Right cardiac atrium (tissue), 5 donors: ENCODE data around the gene PRIMA1. TPM values are rescaled to one million over a fixed set of nuclear protein-coding genes. Genes with fewer than 3 reads are reported as not detected.
A peak's percentile ranks its signal among the peaks of the same experiment; 100 is the strongest.

Source experiments
- ATAC-seq, 2 donors: fragments of 200-7000 bp; cut with Tn5 transposase; one replicate each; pipeline versions ENCODE4 v1.8.0 to v1.9.1; 2020; ENCODE audit warnings: moderate library complexity in 2 of 2, mild to moderate bottlenecking in 1 of 2
- DNase-seq, 3 donors: peaks; one replicate each; pipeline ENCODE4 v3.0.0-alpha.2; 2020
- H3K27ac ChIP-seq: one replicate; pipeline ENCODE4 v1.5.1; 2013; ENCODE audit warnings: mild to moderate bottlenecking, low read length, control low read depth, moderate library complexity
- H3K27me3 ChIP-seq: one replicate; pipeline ENCODE4 v1.6.1; 2013; ENCODE audit not compliant: control insufficient read depth, insufficient read depth
- H3K4me1 ChIP-seq: one replicate; pipeline ENCODE4 v1.6.1; 2013; ENCODE audit warnings: low read length; ENCODE audit not compliant: control insufficient read depth, insufficient read depth
- H3K4me3 ChIP-seq: one replicate; pipeline ENCODE4 v1.5.1; 2013; ENCODE audit warnings: low read length, control low read depth
- H3K9me3 ChIP-seq: one replicate; pipeline ENCODE4 v1.6.1; 2013; ENCODE audit warnings: low read length; ENCODE audit not compliant: control insufficient read depth
- WGBS: extraction: QIAGEN DNeasy Blood & Tissue Kit; methylation state at CpG from one replicate; pipeline ENCODE4 v1.1.7; 2013; 5-methylcytosine and 5-hydroxymethylcytosine counted together
- intact Hi-C, 4 donors: fragments of 100-400 bp; cut with DNase I; formaldehyde crosslinking; loops; one replicate each; pipeline versions ENCODE4 v1.11.0 to v1.14.0; 2022 to 2023
- polyA plus RNA-seq: library from polyadenylated mRNA; stranded (reverse); fragments of 200-250 nt; gene quantifications from one replicate; pipeline ENCODE4 v1.2.3, GENCODE V29; 2013
- total RNA-seq, 4 donors: library from RNA; stranded (reverse); fragmentation: NEBNext Ultra II Directional; extraction: Animal tissue kit (Norgen Biotek cat#: 25700); gene quantifications; one replicate each; pipeline ENCODE4 v1.2.1, GENCODE V29; 2021
- donor health status: healthy with polysubstance abuse.
- donor health status: DM: no; HTN: yes; CAD: no.
- donor health status: DM: no; HTN: no; CAD: no.
- donor health status: DM: no; HTN: yes; CAD: no; lungs with severe emphysema.
- donor health status: DM: yes; HTN: yes; CAD: no.

PRIMA1 gene
- total and polyA plus RNA-seq, 5 donors: 5.9 to 11.7 (median 8.8) TPM

DNA sequence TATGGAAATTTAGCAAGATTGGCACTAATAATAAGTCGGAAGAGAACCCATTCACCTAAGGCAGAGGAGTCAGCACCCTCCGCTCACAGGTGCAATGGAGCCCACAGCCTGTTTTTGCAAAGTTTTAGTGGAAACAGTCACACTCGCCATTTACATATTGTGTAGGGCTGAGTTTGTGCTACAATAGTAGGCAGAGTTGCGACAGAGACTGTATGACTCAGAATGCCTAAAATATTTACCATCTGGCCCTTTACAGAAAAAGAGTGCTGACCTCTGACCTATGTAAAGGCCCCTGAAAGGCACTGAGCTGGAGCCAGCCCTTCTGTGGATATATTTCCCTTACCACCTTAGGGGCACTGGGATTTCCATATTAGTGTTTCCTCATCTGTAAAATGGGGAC is 79.0 kb downstream of the PRIMA1 start:
- peaks cover 6% of the 10 kb centered on the region for H3K4me1 ChIP-seq
- DNase-seq (no peak), ATAC-seq (no peak)
- intact Hi-C loops: no loop called here
- no peaks in the 10 kb centered on the region for H3K27me3 ChIP-seq
- H3K9me3 ChIP-seq: no peaks in the 10 kb centered on the region
- no peak overlapping the region for H3K27ac ChIP-seq
- H3K4me3 ChIP-seq: no peak overlapping the region
- 94% methylated on average over 4 of the region's 4 CpGs for WGBS

GRCh38 chr14:93708800-93709199 is 79.5 kb downstream of the PRIMA1 start:
- intact Hi-C loops: no loop called here
- no peak overlapping the region for H3K27ac ChIP-seq
- peaks cover 6% of the 10 kb centered on the region for H3K4me1 ChIP-seq
- WGBS: 88% methylated on average over 5 of the region's 5 CpGs
- H3K4me3 ChIP-seq: no peak overlapping the region
- no peaks in the 10 kb centered on the region for H3K27me3 ChIP-seq
- no peak for DNase-seq
- ATAC-seq: no peak
- no peaks in the 10 kb centered on the region for H3K9me3 ChIP-seq

GRCh38 chr14:93708311-93708734 is 80.0 kb downstream of the PRIMA1 start:
- Histone ChIP-seq H3K4me1 (peaks cover 6% of the 10 kb centered on the region), H3K27ac (no peak overlapping the region), H3K4me3 (no peak overlapping the region), H3K9me3 (no peaks in the 10 kb centered on the region), H3K27me3 (no peaks in the 10 kb centered on the region)
- 34% methylated on average over 6 of the region's 6 CpGs for WGBS
- no peak for DNase-seq
- intact Hi-C loops: no loop called here
- ATAC-seq: peak; percentile 77 to 82

GRCh38 chr14:93707475-93707874 is 80.8 kb downstream of the PRIMA1 start:
- intact Hi-C loops: no loop called here
- H3K4me1 ChIP-seq: peaks cover 6% of the 10 kb centered on the region
- DNase-seq: no peak
- H3K27ac ChIP-seq: no peak overlapping the region
- no peak for ATAC-seq
- no peaks in the 10 kb centered on the region for H3K27me3 ChIP-seq
- no peaks in the 10 kb centered on the region for H3K9me3 ChIP-seq
- no peak overlapping the region for H3K4me3 ChIP-seq
- 72% methylated on average over 3 of the region's 3 CpGs for WGBS

DNA sequence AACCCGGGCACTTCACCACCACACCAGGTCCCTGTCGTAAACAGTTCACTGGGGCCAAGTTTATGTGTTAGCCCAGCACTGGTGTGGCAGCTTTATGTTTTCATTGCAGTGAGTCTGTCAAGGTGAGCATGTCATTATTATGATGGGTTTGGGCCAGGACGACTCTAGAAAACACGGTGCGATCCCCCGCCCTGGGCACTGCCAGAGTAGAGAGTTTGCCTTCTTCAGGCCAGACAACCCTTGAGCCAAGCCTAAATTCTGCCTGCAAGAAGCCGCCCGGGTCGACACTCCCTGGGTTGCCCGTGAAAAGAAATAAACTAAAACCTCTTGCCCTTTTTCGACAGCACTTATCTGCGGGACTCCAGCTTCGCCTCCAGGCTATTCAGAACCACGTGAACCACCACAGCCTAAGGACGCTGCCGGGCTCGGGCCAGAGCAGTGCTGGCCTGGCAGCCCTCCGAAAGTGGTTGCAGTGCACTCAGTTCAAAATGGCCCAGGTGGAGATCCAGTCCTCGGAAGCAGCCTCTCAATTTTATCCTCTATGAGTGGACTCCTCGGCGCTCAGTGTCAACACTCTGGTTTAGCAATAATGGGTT is 81.8 kb downstream of the PRIMA1 start:
- DNase-seq (no peak), ATAC-seq (no peak)
- 88% methylated on average over 21 of the region's 21 CpGs for WGBS
- H3K27ac ChIP-seq: no peak overlapping the region
- intact Hi-C loops: no loop called here
- peaks cover 6% of the 10 kb centered on the region for H3K4me1 ChIP-seq
- H3K9me3 ChIP-seq: no peaks in the 10 kb centered on the region
- no peaks in the 10 kb centered on the region for H3K27me3 ChIP-seq
- no peak overlapping the region for H3K4me3 ChIP-seq

GRCh38 chr14:93705513-93706156 is 82.7 kb downstream of the PRIMA1 start:
- no peak for ATAC-seq
- intact Hi-C loops: no loop called here
- peaks cover 6% of the 10 kb centered on the region for H3K4me1 ChIP-seq

DNA sequence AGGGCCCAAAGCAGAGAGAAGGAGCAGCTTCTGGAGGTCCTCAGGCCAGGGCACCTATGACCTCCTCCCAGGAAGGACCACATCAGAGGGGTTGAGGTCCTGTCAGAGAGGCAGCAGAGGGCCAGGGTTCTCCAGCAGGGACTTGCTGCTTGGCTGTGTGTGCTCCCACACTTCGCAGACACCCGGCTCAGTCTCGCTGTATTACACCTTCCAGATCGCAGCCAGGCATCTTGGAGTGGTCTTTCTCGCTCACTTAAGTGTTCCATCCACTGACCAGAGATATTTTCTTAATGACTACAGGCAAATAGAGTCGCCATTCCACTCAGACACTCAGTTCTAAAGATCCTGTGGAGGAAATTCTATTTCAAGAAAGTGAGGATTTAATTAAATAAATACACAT is 84.3 kb downstream of the PRIMA1 start:
- DNase-seq (no peak), ATAC-seq (no peak)
- Histone ChIP-seq H3K9me3 (no peaks in the 10 kb centered on the region), H3K27ac (no peak overlapping the region), H3K27me3 (no peaks in the 10 kb centered on the region), H3K4me3 (no peak overlapping the region), H3K4me1 (peaks cover 6% of the 10 kb centered on the region)
- WGBS: 88% methylated on average over 6 of the region's 6 CpGs
- intact Hi-C loops: no loop called here

More at GRCh38 chr14:93705513-93706156, 82.7 kb downstream of the PRIMA1 start:
- Histone ChIP-seq H3K9me3 (no peaks in the 10 kb centered on the region), H3K4me3 (no peak overlapping the region), H3K27me3 (no peaks in the 10 kb centered on the region), H3K27ac (no peak overlapping the region)
- 86% methylated on average over 15 of the region's 15 CpGs for WGBS
- DNase-seq: no peak

DNA sequence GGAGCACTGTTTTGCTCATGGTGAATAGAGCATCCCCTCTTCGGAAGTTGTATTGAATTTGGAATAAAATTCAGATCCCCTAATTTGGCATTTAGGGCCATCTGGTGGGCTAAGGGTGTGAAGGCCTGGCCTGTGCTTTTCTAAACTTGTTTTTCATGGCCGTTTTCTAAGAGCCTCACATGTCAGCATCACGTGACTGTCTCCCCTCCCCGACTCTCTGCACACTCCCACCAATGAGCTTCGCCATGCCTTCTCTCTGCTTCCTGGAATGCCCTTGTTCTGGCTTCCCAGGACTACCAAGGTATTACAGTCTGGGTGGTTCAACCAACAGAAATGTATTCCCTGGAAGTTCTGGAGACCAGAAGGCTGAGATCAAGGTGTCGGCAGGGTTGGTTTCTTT is 85.3 kb downstream of the PRIMA1 start:
- intact Hi-C loops: no loop called here
- WGBS: 77% methylated on average over 6 of the region's 6 CpGs
- no peak for ATAC-seq

DNA sequence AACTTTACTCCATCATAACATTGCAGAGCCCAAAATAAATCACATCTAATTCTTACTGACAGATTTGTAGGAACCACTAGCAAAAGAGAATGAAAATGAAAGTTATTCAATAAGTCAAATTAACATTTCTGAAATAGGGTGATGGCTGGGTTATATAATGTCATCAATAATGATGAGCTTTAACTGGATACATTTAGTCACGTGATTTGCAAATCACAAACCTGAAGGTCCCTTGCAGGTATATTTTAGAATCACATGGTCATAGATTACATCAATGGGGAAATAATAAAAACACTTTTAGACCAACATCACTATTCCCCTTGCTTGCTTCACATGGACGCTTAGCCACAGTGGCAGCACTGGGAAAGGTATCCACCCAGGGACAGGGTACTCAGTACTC is 86.7 kb downstream of the PRIMA1 start:
- intact Hi-C loops: no loop called here
- WGBS: 97% methylated on average over 2 of the region's 2 CpGs
- no peak for DNase-seq
- Histone ChIP-seq H3K27ac (no peak overlapping the region), H3K9me3 (no peaks in the 10 kb centered on the region), H3K4me3 (no peak overlapping the region), H3K4me1 (no peaks in the 10 kb centered on the region), H3K27me3 (no peaks in the 10 kb centered on the region)
- ATAC-seq: no peak

More for the DNA sequence above, 85.3 kb downstream of the PRIMA1 start:
- no peak overlapping the region for H3K4me3 ChIP-seq
- no peaks in the 10 kb centered on the region for H3K4me1 ChIP-seq
- H3K27ac ChIP-seq: no peak overlapping the region
- no peak for DNase-seq
- no peaks in the 10 kb centered on the region for H3K27me3 ChIP-seq
- H3K9me3 ChIP-seq: no peaks in the 10 kb centered on the region

- Histone ChIP-seq H3K27ac (no peak overlapping the region), H3K9me3 (no peaks in the 10 kb centered on the region), H3K27me3 (no peaks in the 10 kb centered on the region), H3K4me1 (no peaks in the 10 kb centered on the region), H3K4me3 (no peak overlapping the region)
- no peak for DNase-seq
- intact Hi-C loops: no loop called here
- ATAC-seq: no peak
Measured at GRCh38 chr14:93700928-93701327, 87.4 kb downstream of the PRIMA1 start.

- Histone ChIP-seq H3K27ac (no peak overlapping the region), H3K4me1 (no peaks in the 10 kb centered on the region), H3K9me3 (no peaks in the 10 kb centered on the region), H3K4me3 (no peak overlapping the region), H3K27me3 (no peaks in the 10 kb centered on the region)
- ATAC-seq (no peak), DNase-seq (no peak)
- intact Hi-C loops: no loop called here
- 63% methylated on average over 6 of the region's 6 CpGs for WGBS
Measured at GRCh38 chr14:93693914-93694313, 94.4 kb downstream of the PRIMA1 start.
